ENCODE measurements around the gene DEFB124.
"Not testable (repeated sequence)": the region's sequence is repeated elsewhere in the genome, so short reads cannot be mapped to it uniquely, and the experiment has no call there.

DEFB124 gene

DNA sequence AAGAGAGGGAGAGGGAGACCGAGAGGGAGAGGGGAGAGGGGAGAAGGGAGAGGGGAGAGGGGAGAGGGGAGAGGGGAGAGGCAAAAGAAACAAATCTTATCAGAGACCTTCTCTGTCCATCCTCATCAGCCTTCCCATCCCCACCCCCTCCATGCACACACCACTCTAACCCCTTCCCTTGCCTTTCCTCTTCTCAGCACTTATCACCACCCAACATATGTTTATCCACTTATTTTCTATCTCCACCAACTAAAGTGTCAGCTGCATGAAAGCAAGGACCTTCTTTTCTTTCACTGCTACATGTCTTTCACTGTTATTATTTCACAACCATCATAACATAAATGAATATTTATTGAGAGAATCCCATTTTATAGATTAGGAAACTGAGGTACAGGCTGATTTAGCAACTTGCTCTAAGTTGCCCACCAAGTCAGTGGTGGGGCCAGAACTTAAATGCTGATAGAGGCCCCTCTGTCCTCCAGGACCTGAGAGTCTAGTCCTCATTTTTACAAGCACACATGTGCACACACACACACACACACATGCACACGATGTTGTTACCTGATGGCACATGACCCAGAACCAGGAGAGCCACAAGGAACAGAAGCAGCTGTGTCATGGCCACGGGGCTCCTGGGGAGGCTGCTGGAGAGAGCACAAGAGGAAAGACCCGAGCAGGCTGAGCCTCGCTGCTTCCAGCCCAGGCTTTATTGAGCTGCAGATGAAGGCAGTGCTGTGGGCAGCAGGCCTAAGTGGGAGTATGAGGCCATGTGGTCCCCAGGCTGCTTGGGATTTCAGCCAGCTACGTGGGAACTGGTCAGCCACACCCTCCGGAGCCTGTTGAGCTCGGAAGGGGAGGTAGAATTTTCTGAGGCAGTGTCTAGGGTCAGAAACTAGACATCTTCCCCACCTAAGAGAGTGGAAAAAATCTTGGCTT lies 2.3 kb downstream of the DEFB124 start:
- H3K4me1 ChIP-seq (ENCODE audit: low read length), result peaks cover 16% of the 10 kb centered on the region
- TF ChIP-seq EZH2phosphoT487 (IDR thresholded peaks at IDR 0.05; ENCODE audit: low read depth), result no peak
- TF ChIP-seq, protein P1, sequence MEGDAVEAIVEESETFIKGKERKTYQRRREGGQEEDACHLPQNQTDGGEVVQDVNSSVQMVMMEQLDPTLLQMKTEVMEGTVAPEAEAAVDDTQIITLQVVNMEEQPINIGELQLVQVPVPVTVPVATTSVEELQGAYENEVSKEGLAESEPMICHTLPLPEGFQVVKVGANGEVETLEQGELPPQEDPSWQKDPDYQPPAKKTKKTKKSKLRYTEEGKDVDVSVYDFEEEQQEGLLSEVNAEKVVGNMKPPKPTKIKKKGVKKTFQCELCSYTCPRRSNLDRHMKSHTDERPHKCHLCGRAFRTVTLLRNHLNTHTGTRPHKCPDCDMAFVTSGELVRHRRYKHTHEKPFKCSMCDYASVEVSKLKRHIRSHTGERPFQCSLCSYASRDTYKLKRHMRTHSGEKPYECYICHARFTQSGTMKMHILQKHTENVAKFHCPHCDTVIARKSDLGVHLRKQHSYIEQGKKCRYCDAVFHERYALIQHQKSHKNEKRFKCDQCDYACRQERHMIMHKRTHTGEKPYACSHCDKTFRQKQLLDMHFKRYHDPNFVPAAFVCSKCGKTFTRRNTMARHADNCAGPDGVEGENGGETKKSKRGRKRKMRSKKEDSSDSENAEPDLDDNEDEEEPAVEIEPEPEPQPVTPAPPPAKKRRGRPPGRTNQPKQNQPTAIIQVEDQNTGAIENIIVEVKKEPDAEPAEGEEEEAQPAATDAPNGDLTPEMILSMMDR (IDR thresholded peaks at IDR 0.05; ENCODE audit: low read depth, low read length), result no peak
- no peaks in the 10 kb centered on the region for H3K27me3 ChIP-seq (ENCODE audit: low read depth, low read length)
- H3K27ac ChIP-seq (ENCODE audit: low read length), result no peak overlapping the region
- H3K79me2 ChIP-seq (ENCODE audit: low read length), result no peaks in the 10 kb centered on the region
- H3K4me2 ChIP-seq (ENCODE audit: low read length), result no peak overlapping the region
- H3K9ac ChIP-seq (ENCODE audit: low read length), result no peak overlapping the region
- H3K36me3 ChIP-seq (replicated peaks; ENCODE audit: low read depth, low read length), result no peaks in the 10 kb centered on the region
- H2AFZ ChIP-seq (ENCODE audit: low read depth, low read length), result no peak overlapping the region
- H3K4me3 ChIP-seq (ENCODE audit: low read length), result no peak overlapping the region
- no peaks in the 10 kb centered on the region for H4K20me1 ChIP-seq (ENCODE audit: insufficient read depth, low read length)
- no peaks in the 10 kb centered on the region for H3K9me3 ChIP-seq (ENCODE audit: insufficient read depth, low read length)

DNA sequence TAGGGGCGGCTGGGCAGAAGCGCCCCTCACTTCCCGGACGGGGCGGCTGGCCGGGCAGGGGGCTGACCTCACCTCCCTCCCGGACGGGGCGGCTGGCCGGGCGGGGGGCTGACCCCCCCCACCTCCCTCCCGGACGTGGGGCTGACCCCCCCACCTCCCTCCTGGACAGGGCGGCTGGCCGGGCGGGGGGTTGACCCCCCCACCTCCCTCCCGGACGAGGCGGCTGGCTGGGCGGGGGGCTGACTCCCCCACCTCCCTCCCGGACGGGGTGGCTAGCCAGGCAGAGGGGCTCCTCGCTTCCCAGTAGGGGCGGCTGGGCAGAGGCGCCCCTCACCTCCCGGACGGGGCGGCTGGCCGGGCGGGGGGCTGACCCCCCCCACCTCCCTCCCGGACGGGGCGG lies 4.0 kb downstream of the DEFB124 start:
- not testable (repeated sequence) for H3K4me2 ChIP-seq (ENCODE audit: low read length); H4K20me1 ChIP-seq (ENCODE audit: insufficient read depth, low read length); H2AFZ ChIP-seq (ENCODE audit: low read depth, low read length); H3K79me2 ChIP-seq (ENCODE audit: low read length); H3K9me3 ChIP-seq (ENCODE audit: insufficient read depth, low read length); H3K27ac ChIP-seq (ENCODE audit: low read length); H3K4me3 ChIP-seq (ENCODE audit: low read length); H3K27me3 ChIP-seq (ENCODE audit: low read depth, low read length); H3K36me3 ChIP-seq (replicated peaks; ENCODE audit: low read depth, low read length); H3K9ac ChIP-seq (ENCODE audit: low read length)
- peaks cover 16% of the 10 kb centered on the region for H3K4me1 ChIP-seq (ENCODE audit: low read length)

DNA sequence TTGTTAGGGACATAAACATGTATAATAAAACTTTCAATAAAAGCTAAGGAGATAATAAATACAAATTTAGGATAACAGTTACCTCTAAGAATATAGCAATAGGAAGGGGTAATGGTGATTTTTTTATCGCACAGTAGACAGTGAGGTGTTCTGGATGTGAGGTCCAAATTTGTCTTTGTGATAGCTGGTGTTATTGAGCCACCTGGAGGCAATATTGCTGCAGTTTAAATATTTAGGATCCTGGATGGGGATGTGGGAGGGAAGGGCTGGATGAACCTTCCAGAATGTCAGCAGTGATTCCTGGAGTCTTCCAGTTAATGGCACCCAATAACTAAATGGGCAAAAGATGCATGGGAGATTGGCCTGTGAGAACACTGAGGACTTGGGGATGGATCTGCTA lies 20.6 kb downstream of the DEFB124 start:
- Histone ChIP-seq H3K4me2 (ENCODE audit: low read length) (no peak overlapping the region), H3K27me3 (ENCODE audit: low read depth, low read length) (no peaks in the 10 kb centered on the region), H3K36me3 (replicated peaks; ENCODE audit: low read depth, low read length) (no peaks in the 10 kb centered on the region), H3K9ac (ENCODE audit: low read length) (no peak overlapping the region), H3K4me1 (ENCODE audit: low read length) (no peaks in the 10 kb centered on the region), H3K79me2 (ENCODE audit: low read length) (no peaks in the 10 kb centered on the region), H4K20me1 (ENCODE audit: insufficient read depth, low read length) (no peaks in the 10 kb centered on the region), H2AFZ (ENCODE audit: low read depth, low read length) (no peak overlapping the region), H3K9me3 (ENCODE audit: insufficient read depth, low read length) (no peaks in the 10 kb centered on the region), H3K4me3 (ENCODE audit: low read length) (no peak overlapping the region), H3K27ac (ENCODE audit: low read length) (no peak overlapping the region)
- TF ChIP-seq EZH2phosphoT487 (IDR thresholded peaks at IDR 0.05; ENCODE audit: low read depth), result no peak
- TF ChIP-seq, protein P1 (IDR thresholded peaks at IDR 0.05; ENCODE audit: low read depth, low read length), result no peak

DNA sequence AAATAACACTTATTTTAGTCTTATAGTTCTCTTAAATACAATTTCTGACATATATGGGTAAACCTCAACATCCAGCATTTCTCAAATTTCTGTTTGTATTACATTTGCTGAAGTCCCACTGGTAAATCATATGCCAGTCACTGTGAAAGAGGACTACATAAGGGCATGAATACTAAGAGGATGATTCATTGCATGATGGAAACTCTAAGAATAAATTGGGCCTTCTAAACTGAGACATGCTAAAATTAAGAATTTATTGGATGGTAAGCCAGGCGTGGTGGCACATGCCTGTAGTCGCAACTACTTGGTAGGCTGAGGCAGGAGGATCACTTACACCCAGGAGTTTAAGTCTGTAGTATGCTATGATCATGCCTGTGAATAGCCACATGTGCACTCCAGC lies 22.4 kb downstream of the DEFB124 start:
- TF ChIP-seq EZH2phosphoT487 (IDR thresholded peaks at IDR 0.05; ENCODE audit: low read depth), result no peak
- TF ChIP-seq, protein P1 (IDR thresholded peaks at IDR 0.05; ENCODE audit: low read depth, low read length), result no peak
- Histone ChIP-seq H3K4me1 (ENCODE audit: low read length) (no peaks in the 10 kb centered on the region), H3K27ac (ENCODE audit: low read length) (no peak overlapping the region), H4K20me1 (ENCODE audit: insufficient read depth, low read length) (no peaks in the 10 kb centered on the region), H3K27me3 (ENCODE audit: low read depth, low read length) (no peaks in the 10 kb centered on the region), H3K9ac (ENCODE audit: low read length) (no peak overlapping the region), H3K4me3 (ENCODE audit: low read length) (no peak overlapping the region), H3K79me2 (ENCODE audit: low read length) (no peaks in the 10 kb centered on the region), H2AFZ (ENCODE audit: low read depth, low read length) (no peak overlapping the region), H3K9me3 (ENCODE audit: insufficient read depth, low read length) (no peaks in the 10 kb centered on the region), H3K36me3 (replicated peaks; ENCODE audit: low read depth, low read length) (no peaks in the 10 kb centered on the region), H3K4me2 (ENCODE audit: low read length) (no peak overlapping the region)
